Activated CD4-positive, alpha-beta T cell treated with anti-CD3 and anti-CD28 coated beads, Interleukin-2, amount 50 U/mL, for 16 hours (primary cell): ENCODE results near the gene FAM117B.
"Not testable (repeated sequence)": the region's sequence is repeated elsewhere in the genome, so short reads cannot be mapped to it uniquely, and the experiment has no call there.

Source experiments
- DNase-seq: peaks from one replicate; pipeline ENCODE4 v3.0.0-alpha.2; 2020

Gene FAM117B

DNA sequence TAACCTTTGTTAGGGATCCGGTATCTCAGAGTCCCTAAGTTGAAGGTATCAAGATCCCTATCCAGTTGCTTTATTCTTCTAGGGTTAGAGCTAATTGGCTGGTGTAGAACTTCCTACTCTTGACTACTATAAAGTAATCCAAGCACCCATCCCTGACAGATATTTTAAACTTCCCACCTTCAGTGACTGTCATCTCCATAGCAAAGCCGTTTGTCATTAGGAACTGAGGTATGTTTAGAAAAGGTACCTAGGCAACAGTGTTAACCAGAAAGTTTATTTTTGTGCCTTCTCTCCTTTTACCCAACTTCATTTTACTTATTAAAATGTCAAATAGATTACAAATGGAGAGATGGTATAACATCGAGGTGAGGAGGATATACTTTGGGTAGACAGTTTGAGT lies 4.5 kb downstream of the FAM117B start:
- DNase-seq = no peak

DNA sequence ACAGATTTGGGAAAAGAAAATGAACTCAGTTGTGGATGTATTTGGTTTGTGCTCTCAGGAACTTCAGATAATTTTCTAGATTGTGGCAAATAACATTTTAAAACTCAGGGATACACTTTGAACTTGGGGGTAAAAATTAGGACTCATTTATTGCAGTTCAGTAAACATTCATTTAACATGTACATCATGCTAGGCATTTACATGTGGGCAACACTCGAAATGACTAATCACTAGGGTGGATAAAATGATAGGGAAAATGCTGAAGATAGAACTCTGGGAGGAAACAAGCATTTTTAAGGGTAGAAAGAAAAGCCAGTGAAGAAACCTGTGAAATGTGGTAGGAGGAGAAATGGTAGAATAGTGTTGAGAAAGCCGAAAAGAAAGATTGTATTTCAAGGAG lies 7.8 kb downstream of the FAM117B start:
- peak; percentile 44 for DNase-seq

DNA sequence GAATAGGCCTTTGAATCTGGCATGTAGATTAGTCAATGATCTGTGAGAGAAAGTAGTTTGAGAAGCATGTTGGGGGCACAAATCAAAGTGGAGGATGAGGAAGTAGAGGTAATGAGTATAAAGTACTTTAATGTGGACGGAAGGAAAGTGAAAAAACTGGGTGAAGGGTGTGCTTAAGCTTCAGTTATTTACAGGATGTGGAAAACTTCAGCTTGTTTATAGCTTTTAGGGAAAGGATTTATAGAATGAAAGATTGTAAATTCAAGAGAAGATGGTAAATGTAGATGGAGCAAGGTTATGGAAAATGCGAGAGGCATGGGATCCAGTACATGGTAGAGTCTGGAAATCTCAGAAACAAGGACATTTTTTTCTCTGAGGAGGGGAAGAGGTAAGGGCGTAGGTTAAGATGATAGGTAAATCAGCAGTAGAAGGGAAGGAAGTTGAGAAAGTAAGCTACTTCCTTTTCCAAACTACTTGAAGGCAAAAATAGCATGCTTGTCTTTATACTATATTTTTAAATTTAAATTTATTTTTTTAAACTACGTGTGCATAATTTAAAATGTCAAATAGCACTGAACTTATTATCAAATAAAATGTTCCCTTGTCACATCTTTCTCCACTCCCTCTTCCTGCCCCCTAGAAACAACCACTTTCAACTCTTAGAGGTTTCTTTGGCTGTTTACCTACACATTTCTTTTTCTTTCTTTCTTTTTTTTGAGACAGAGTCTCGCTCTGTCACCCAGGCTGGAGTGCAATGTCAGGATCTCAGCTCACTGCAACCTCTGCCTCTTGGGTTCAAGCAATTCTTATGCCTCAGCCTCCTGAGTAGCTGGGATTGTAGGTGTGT lies 8.5 kb downstream of the FAM117B start:
- DNase-seq = peak; percentile 39

DNA sequence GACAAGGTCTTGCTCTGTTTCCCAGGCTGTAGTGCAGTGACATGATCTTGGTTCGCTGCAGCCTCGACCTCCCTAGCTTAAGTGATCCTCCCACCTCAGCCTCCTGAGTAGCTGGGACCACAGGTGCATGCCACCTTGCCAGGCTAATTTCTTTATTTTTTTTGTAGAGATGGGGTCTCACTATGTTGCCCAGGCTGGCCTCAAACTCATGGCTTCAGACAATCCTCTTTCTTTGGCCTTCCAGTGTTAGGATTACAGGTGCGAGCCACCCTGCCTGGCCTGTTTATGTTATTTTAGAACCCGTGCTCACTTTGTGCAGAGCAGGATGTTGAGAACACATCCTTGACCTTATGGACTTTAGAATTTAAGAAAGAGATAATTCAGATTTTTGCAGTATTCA lies 17.4 kb downstream of the FAM117B start:
- DNase-seq = no peak

DNA sequence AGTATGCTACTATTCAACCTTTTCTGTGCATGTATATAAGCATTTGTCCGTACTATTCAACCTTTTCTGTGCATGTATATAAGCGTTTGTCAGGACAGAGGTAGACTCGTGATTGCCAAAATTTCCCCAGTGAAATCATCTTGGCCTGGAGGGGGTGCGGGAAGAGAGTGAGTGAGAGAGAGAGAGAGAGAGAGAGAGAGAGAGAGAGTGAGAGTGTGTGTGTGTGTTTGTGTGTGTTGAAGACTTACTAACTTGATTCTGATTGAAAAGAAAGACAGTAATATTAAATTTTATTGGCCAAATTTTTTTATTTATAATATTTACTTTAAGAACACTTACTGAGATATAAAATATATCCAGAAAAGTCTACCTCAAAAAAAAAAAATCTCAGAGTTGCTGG lies 19.1 kb downstream of the FAM117B start:
- no peak for DNase-seq

DNA sequence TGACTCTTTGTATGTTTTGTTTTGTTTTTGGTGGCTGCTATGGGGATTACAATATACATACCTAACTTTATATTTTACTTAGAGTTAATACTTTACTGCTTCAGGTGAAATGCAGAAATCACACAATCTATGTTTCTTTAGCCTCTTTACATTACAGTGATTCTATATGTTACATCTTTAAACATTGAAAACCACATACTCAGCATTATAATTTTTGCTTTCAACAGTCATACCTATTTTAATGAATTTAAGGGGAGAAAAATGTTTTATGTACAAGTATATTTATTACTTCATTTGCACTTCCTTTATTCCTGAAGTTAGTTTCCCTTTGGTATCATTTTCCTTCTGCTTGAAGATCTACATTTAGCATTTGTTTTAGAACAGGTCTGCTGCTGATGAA lies 23.1 kb downstream of the FAM117B start:
- DNase-seq = no peak

DNA sequence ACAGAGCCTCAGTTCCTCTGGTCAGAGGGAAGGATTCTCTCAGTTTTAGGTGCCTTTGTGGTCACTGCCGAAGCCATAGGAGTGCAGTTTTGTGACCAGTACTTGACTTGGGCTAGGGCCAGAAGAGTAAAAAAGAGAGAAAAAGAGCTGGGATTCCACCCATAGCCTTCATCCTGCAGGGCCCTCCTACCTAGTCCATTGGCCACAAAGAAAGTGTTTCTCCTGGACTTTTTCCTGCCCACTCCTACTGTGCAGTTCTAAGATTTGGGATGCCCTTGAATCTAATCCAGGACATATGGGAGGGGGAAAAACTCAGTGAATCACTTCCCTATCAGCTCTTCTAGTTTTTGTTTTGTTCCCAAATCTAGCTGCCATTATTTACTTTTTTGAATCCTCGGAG lies 26.0 kb downstream of the FAM117B start:
- DNase-seq = no peak

DNA sequence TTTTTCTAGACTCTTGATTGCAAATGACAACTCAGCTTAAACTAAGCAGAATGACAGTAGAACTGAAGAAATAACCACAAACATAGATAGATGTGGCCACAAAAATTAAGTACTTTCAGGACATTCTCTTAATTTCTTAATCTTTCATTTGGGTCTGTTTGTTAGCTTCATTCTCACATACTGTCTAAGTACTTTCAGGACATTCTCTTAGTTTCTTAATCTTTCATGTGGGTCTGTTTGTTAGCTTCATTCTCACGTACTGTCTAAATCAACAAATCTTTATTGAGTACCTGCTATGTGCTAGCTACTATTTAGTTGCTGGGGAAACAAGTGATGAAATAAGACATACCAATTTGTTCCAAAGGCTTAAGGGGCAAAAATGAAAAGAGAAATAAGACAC lies 35.1 kb downstream of the FAM117B start:
- DNase-seq = peak; percentile 19

DNA sequence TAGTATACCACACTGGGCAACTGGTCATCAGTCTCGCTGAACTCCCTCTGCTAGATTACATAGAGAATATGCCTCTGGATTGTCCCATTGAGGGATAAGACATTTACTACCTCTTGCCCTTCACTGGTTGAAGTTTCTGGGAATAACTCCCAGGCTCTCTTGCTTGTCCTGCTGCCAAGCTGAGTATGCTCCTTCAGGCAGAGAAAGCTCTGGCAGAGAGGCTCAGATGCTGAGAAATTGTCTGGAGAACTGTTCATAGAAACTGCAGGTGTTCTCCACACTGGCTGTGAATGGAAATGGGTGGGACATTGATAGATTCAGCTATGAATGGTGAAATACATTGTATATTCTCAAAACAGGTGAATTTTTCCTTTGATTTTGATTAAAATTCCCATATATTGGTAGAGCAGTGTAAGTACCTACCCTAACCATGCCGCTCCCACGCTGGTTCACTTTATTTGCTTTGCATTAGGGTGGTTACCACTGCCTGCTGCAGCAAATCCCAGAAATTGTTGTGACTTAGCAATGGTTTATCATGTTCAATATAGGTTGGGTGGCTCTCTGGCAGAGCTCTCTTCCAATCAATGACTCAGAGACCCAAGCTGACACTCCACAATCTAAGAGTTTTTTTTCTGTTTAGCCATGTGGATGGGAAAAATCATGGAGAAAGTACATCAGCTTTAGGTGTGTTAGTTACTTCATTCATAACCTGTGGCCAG lies 36.7 kb downstream of the FAM117B start:
- DNase-seq = no peak

DNA sequence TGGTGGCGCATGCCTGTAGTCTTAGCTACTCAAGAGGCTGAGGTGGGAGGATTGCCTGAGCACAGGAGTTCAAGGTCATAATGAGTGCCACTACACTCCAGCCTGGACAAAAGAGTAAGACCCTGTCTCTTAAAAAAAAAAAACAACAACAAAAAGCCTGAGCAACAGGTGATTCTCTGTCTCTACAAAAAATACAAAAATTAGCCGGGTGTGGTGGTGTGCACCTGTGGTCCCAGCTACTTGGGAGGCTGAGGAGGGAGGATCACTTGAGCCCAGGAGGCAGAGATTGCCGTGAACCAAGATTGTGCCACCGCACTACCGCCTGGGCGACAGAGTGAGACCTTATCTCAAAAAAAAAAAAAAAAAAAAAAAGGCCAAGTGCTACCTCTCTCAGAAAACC lies 40.3 kb downstream of the FAM117B start:
- not testable (repeated sequence) for DNase-seq

DNA sequence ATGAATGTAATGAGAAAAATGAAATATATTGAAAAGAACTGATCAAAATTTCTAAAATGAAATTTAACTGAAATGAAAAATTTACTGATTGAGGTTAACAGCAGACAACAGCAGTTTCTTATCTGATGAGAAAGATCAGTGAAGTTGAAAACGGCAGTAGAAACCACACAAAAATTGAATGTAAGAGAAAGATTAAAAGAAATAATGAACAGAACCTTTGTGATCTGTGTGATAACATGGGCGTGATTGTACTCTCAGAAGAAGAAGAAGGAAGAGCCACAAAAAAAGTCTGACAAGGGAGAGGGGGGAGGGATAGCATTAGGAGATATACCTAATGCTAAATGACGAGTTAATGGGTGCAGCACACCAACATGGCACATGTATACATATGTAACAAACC lies 45.2 kb downstream of the FAM117B start:
- DNase-seq = no peak

DNA sequence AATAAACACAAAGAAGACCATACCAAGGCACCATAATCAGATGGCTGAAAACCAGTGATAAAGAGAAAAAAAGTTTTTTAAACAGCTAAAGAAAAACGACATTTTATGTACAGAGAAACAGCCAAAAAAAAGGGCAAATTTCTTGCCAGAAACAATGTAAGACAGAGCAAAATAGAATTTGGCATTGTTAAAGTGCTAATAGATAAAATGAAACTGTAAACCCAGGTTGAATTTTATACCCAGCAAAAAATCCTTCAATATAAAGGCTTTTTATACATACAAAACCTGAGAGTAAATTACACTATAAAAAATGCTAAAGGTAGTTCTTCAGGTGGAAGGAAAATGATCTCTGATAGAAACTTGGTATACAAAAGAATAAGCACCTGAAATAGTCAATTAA lies 45.7 kb downstream of the FAM117B start:
- no peak for DNase-seq

DNA sequence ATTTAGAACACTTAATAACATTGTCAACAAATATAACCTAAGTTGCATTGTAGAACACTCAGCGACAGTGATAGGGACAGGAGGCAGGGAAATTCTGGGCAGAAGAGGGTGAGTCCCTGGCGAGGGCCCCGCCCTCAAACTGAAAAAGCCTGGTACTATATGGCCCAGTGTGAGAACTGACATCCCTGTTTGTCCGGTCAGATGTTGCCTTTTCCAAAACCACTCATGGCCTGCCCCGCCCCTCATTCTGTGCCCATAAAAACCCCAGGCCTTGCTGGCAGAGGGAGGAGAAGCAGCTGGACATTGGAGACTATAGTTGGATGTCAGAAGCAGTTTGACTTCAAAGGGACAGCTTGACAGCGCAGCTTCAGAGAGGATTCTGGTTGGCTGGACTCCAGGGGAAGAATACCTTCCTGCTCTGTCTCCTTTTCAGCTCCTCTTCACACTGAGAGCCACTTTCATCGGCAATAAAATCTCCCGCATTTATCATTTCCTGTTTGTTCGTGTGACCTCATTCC lies 47.0 kb downstream of the FAM117B start:
- DNase-seq = no peak

DNA sequence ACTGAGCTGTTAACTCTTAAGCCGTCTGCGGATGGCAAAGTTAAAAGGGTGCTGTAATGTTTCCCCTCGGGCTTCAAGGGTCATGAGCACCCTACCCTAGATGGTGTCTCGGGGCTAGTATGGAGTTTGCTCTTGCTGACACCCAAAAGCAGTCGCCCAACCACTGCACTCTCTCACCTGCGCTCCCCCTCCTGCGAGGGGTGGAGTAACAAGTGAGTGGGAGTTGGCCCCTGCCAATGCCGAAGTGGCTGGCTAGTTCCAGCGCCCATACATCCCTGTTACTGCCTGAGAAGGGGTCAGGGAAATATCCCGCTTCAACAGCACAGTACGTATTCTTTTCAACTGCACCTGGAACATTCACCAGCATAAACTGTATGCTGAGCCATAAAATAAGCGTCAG lies 47.5 kb downstream of the FAM117B start:
- no peak for DNase-seq

DNA sequence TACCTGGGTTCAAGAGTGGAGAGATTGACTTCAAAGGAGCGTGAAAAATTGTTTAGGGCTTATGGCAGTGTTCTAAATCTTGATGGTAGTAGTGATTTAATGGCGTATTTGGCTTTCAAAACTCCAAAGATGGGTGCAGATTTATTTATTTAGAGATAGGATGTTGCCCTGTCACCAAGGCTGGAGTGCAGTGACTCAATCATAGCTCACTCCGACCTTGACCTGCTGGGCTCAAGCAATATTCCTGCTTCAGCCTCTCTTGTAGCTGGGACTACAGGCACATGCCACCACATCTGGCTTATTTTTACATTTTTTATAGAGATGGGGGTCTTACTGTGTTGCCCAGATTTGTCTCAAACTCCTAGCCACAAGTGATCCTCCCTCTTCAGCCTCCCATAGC lies 52.5 kb downstream of the FAM117B start:
- DNase-seq = no peak

DNA sequence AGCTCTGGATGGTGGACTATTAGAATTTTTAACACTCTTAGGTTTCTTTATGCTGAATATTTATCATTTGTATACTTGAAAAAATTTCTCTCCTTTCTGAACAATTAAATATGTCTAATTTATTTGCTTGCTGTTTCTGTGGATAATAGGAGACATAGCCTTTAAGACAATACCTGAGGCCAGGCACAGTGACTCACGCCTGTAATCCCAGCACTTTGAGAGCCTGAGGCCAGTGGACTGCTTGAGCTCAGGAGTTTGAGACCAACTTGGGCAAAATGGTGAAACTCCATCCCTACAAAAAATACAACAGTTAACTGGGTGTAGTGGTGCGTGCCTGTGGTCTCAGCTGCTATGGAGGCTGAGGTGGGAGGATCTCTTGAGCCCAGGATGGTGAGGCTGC lies 54.7 kb downstream of the FAM117B start:
- no peak for DNase-seq

DNA sequence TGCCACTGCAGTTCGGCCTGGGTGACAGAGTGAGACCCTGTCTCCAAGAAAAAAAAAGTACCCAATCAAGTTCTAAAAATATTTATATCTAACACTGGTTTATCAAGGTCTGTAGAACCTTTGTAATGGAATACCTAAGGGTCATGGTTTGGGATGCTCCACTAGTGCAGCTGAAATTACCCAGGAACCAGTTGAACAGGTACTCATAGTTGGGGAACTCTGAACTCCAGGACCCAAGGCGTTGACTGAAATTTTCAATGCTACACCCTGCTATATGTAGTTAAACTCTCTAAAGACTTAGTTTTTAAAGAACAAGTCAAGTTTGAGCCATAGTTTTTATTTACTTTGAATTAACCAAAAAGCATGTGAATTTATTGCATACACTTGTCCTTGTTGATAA lies 55.1 kb downstream of the FAM117B start:
- DNase-seq = no peak

DNA sequence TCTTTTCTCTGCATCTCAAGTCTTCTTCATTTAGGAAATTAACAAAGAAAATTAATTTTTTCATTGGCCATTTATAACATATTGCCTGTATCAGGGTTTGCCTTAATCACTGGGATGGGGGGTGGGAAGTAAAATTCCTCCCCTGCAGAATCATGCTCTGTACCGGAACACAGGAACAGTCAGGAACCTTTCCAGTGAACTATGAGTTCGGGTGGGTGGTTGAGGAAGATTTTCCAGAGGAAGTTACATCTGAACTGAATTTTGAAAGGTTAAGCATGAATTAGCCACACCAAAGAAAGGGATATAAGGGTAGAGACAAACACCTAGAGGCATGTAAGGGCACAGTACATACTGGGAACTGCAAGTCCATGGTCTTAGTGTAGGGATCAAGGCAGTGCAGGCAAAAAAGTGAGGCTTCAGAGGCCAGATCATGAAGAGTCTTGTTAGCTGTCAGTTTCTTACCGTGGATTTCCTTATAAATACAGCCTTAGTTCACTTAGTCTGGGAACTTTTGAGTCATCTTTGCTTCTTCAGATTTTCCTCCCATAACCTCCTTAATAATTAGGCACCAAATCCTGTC lies 55.6 kb downstream of the FAM117B start:
- DNase-seq = no peak

DNA sequence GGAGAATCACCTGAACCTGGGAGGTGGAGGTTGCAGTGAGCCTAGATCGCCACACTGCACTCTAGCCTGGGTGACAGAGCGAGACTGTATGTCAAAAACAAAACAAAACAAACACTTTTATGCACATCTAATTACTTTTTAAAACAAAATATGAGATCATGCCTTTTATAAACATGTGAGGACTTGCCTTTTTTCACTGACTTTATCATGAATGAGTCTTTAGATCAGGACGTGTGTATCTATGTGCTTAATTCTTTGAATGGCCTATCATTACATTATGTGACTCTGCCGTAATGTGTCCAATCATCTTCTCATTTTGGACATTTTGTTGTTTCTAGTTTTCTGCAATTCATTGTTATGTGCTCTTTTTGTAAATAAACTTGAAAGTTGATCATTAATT lies 58.7 kb downstream of the FAM117B start:
- DNase-seq = no peak

DNA sequence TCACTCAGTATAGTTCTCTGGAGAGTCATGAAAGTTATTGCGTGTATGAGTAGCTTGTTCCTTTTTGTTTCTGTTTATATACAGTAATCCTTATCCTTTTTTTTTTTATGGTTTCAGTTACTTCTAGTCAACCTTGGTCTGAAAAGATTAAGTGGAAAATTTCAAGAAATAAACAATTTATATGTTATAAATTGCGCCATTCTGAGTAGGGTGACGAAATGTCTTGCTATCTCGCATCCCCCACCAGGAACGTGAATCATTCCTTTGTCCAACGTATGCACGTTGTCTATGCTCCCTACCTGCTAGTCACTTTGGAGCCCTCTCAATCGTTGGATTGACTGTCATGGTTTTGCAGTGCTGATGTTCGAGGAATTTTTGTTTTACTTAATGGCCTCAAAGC lies 60.4 kb downstream of the FAM117B start:
- no peak for DNase-seq

DNA sequence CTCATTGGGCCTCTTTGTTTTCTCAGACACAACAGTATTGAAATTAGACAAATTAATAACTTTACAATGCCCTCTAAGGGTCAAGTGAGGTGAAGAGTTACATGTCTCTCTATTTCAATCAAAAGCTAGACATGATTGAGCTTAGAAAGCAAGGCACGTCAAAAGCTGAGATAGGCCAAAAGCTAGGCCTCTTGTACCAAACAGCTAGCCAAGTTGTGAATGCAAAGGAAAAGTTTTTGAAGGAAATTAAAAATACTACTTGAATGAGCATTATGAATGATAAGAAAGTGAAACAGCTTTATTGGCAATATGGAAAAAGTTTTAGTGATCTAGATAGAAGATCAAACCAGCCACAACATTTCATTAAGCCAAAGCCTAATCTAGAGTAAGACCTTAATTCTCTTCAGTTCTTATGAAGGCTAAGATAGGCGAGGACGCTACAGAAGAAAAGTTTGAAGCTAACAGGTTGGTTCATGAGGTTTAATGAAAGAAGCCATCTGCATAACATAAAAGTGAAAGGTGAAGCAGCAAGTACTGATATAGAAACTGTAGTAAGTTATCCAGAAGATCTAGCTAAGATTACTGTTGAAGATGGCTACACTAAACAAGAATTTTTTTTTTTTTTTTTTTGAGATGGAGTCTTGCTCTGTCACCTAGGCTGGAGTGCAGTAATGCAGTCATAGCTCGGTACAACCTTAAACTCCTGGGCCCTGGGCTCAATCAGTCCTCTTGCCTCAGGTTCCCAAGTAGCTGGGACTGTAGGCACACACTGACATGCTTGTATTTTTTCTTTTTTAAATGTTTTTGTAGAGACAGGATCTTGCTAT lies 65.5 kb downstream of the FAM117B start:
- DNase-seq = peak; percentile 11

DNA sequence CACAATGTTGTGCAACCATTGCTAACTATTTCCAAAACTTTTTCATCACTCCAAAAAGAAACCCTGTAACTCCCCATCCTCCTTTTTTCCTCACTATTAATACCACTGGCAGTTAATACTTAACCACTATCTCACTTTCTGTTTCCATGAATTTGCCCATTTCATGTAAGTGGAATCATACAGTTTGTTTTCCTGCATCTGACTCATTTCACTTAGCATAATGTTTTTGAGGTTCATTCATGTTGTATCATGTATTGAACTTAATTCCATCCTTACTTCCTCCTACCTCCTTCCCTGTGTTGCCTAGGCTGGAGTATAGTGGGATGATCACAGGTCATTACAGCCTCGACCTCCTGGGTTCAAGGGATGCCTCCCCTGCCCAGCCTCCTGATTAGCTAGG lies 68.3 kb downstream of the FAM117B start:
- no peak for DNase-seq

DNA sequence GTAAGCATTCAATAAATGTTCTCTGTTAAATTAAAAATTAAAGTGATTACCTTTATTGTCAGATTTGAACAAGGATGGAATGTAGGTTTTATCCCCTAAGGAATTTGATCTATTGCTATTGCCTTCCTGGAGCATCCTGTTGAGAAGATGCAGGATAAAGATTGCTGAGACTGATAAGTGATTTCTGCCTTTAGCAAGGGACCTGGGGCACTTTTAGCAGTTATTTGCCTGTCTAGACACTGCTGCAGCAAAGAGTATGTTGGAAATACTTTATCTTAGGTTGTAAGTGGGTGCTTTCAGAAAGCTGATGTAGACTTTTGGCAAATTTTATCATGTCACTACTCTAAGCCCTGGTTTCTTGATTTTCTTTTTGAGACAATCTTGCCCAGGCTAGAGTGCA lies 69.5 kb downstream of the FAM117B start:
- no peak for DNase-seq
